Hair follicular keratinocyte (primary cell): ENCODE measurements around the gene SMIM12. TPM values are rescaled to one million over a fixed set of nuclear protein-coding genes. Genes with fewer than 3 reads are reported as not detected.

Experiments
- total RNA-seq: library from RNA; depleted of rRNA; stranded (reverse); fragments of >200 nt; gene quantifications from 2 replicates; pipeline ENCODE4 v1.2.3, GENCODE V29; 2015

Gene SMIM12
- total RNA-seq: 37.4 and 55.7 TPM in 2 replicates

DNA sequence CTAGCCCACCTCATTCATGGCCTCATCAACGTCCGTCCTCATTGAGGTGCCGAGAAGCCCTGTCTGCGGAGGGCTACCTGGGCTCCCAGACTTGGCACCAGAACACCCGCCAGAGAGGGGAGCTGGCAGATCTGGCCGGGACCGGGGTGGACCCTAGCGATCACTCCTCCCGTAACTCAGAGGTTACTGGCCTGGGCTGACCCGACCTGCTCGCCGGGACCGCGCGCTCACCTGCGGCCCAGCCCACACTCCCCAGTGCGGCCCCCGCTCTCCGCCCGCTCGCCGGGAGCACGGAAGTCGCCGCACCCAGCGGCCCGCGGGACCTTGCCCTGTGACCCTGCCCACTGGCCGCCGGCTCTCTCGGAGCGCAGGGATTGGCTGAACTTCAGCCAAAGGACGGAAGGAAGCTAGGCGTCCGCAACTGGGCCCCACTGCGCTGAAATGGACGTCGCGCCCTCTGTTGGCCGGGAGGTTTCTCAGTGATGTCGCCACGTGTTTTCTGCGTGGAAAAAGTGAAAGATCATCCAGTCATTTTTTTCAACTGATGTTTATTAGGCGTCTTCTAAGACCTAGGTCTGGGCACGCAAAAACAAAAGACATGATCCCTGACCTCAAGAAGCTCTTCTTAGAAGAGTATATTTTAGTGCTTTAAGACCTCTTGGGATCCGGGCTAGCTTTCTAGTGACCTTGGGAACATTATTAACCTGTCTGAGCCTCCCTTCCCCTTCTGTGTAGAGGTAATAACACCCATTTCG is at the start of gene SMIM12:
Gene SMIM12 (minus strand): TSS at position 304 of the 755 bp plus-strand sequence. CDS start 3,772 bp downstream, outside the sequence.

Other genes starting within 250 kb of the SMIM12 start
- gene GJB5, start 104.7 kb downstream of the SMIM12 start, total RNA-seq: 120 and 157 TPM in 2 replicates
- gene GJB4, start 100.0 kb downstream of the SMIM12 start, total RNA-seq: 5.5 and 17.0 TPM in 2 replicates
- gene GJB3, start 78.5 kb downstream of the SMIM12 start, total RNA-seq: 225 and 274 TPM in 2 replicates
- gene GJA4, start 66.8 kb downstream of the SMIM12 start, total RNA-seq: not detected in 2 replicates
- not detected in 2 replicates for gene DLGAP3, start 69.9 kb upstream of the SMIM12 start, total RNA-seq
- 26.3 and 44.0 TPM in 2 replicates for gene TMEM35B, start 125.6 kb upstream of the SMIM12 start, total RNA-seq
- 6.6 and 7.8 TPM in 2 replicates for gene ZMYM6, start 172.2 kb upstream of the SMIM12 start, total RNA-seq
- 15.3 and 18.4 TPM in 2 replicates for gene ZMYM1, start 219.6 kb upstream of the SMIM12 start, total RNA-seq